Occipital lobe (tissue), 2 donors: Measurements from ENCODE around the gene EMX2. TPM values are rescaled to one million over a fixed set of nuclear protein-coding genes. Genes with fewer than 3 reads are reported as not detected.

Experiments
- DNase-seq: peaks from one replicate; lab custom pipeline; 2025; lab: John Stamatoyannopoulos, UW
- total RNA-seq: library from RNA; depleted of rRNA; stranded (reverse); fragments of >200 nt; gene quantifications from one replicate; pipeline ENCODE4 v1.2.3, GENCODE V29; 2014

The EMX2 gene
- total RNA-seq, 1 donor from 2014 or later: 2.0 TPM

- DNase-seq: no peak
These were observed 54.2 kb downstream of the EMX2 start for GRCh38 chr10:117596706-117597105.

- no peak for DNase-seq
These were observed 54.7 kb downstream of the EMX2 start for GRCh38 chr10:117597216-117597615.

Other genes starting within 250 kb of the EMX2 start
- 28.1 TPM for gene PDZD8, start 167.3 kb upstream of the EMX2 start, total RNA-seq